ENCODE data around the gene CYLD.

CYLD gene

DNA sequence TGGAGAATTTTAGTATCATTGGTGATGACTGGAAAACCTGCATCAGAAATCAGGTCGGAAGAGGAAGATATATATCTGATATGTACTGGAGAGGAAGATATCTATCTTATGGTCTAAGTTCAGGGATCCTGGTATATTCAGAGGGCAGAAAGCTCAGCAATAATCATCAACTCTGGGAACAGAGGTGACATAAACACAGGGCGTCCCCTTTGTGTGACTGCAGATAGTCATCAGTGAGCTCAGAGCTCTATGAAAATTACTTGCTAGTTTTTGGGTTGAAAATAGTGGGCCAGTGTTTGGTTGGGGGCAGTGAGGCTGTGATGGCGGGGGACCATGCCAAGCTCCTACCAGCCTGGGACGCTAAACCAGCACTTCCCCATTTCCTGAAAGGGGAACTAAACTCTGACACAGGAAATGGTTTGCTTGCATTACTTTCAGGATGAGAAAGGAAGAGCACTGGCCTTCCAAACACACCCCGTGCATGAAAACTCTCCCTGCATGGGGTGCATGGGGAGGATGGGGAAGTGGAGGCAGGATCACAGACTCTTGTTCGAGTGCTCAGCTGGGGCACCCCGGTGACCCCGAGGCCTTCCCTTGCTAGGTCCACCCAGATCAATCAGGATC is 32.7 kb upstream of the CYLD start:
- ChIA-PET POLR2A (no interaction called here), CTCF (interaction anchor here (0.7 kb wide), 1 partner anchor 1732 kb away, joined by 3 read pairs; no protein-coding TSS in a partner anchor)
- TF ChIP-seq ELF4 (IDR thresholded peaks at IDR 0.05) (no peak), ARNT (IDR thresholded peaks at IDR 0.05) (no peak), LEF1 (IDR thresholded peaks at IDR 0.05; ENCODE audit: borderline replicate concordance) (no peak), L3MBTL2 (conservative IDR thresholded peaks at IDR 0.05) (no peak)
- TF ChIP-seq, protein P1, sequence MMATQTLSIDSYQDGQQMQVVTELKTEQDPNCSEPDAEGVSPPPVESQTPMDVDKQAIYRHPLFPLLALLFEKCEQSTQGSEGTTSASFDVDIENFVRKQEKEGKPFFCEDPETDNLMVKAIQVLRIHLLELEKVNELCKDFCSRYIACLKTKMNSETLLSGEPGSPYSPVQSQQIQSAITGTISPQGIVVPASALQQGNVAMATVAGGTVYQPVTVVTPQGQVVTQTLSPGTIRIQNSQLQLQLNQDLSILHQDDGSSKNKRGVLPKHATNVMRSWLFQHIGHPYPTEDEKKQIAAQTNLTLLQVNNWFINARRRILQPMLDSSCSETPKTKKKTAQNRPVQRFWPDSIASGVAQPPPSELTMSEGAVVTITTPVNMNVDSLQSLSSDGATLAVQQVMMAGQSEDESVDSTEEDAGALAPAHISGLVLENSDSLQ (IDR thresholded peaks at IDR 0.05) = no peak
- DNase-seq (ENCODE audit: extremely low spot score) = no peak

DNA sequence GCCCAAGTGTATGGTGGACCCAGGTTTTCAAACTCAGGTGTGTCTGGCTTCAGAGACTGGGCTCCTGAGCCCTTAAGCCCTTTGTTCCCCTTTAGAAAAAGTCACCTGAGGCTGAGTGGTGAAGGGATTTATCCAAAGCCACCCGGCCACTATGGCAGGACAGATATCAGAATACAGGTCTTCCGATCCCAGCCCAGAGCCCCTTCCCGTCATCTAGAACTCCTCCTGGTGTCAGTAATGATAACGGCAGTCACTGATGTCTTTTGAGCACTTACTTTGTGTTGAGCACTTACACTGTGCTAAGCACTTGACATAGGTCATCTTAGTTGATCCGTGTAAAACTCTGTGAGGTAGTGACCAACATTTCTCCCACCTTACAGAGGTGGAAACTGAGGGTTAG is 31.9 kb upstream of the CYLD start:
- DNase-seq (ENCODE audit: extremely low spot score) = no peak
- CTCF ChIA-PET = no interaction called here
- POLR2A ChIA-PET = no interaction called here
- TF ChIP-seq SP1 (IDR thresholded peaks at IDR 0.05) (no peak), FOXK2 (IDR thresholded peaks at IDR 0.05) (no peak), ZNF384 (IDR thresholded peaks at IDR 0.05) (no peak), ARNT (IDR thresholded peaks at IDR 0.05) (no peak), LEF1 (IDR thresholded peaks at IDR 0.05; ENCODE audit: borderline replicate concordance) (no peak), ELF4 (IDR thresholded peaks at IDR 0.05) (no peak), FOXA1 (IDR thresholded peaks at IDR 0.05) (no peak), NFRKB (IDR thresholded peaks at IDR 0.05) (no peak)
- TF ChIP-seq, protein P1 (IDR thresholded peaks at IDR 0.05) = no peak

DNA sequence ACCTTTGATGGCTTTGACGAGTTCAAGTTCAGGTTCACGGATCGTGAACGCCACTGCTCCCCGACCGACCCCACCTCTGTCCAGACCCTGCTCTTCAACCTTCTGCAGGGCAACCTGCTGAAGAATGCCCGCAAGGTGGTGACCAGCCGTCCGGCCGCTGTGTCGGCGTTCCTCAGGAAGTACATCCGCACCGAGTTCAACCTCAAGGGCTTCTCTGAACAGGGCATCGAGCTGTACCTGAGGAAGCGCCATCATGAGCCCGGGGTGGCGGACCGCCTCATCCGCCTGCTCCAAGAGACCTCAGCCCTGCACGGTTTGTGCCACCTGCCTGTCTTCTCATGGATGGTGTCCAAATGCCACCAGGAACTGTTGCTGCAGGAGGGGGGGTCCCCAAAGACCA is 30.8 kb upstream of the CYLD start:
- TF ChIP-seq NFRKB (IDR thresholded peaks at IDR 0.05) (no peak), FOXM1 (IDR thresholded peaks at IDR 0.05; ENCODE audit: borderline replicate concordance) (no peak), FOXA1 (IDR thresholded peaks at IDR 0.05) (no peak), SUZ12 (IDR thresholded peaks at IDR 0.05) (no peak), SP1 (IDR thresholded peaks at IDR 0.05) (no peak), HDGF (IDR thresholded peaks at IDR 0.05; ENCODE audit: borderline replicate concordance) (no peak), BHLHE40 (IDR thresholded peaks at IDR 0.05; ENCODE audit: borderline replicate concordance) (no peak), L3MBTL2 (conservative IDR thresholded peaks at IDR 0.05) (no peak), LEF1 (IDR thresholded peaks at IDR 0.05; ENCODE audit: borderline replicate concordance) (no peak), ELF4 (IDR thresholded peaks at IDR 0.05) (no peak), FOXK2 (IDR thresholded peaks at IDR 0.05) (no peak), CTBP1 (IDR thresholded peaks at IDR 0.05; ENCODE audit: borderline replicate concordance) (no peak), ARNT (IDR thresholded peaks at IDR 0.05) (no peak)
- TF ChIP-seq, protein P1 (IDR thresholded peaks at IDR 0.05) = no peak
- CTCF ChIA-PET = no interaction called here
- POLR2A ChIA-PET = no interaction called here
- DNase-seq (ENCODE audit: extremely low spot score) = no peak

DNA sequence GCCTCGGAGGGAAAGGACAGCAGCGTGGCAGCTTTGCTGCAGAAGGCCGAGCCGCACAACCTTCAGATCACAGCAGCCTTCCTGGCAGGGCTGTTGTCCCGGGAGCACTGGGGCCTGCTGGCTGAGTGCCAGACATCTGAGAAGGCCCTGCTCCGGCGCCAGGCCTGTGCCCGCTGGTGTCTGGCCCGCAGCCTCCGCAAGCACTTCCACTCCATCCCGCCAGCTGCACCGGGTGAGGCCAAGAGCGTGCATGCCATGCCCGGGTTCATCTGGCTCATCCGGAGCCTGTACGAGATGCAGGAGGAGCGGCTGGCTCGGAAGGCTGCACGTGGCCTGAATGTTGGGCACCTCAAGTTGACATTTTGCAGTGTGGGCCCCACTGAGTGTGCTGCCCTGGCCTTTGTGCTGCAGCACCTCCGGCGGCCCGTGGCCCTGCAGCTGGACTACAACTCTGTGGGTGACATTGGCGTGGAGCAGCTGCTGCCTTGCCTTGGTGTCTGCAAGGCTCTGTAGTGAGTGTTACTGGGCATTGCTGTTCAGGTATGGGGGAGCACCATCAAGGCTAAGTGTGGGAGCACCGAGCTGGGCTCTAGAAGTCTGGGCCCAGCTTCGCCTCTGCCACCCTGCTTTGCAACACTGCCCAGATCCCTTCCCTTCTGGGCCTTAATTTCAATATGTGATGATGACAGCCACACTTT is 29.9 kb upstream of the CYLD start:
- DNase-seq (ENCODE audit: extremely low spot score) = no peak
- ChIA-PET CTCF (no interaction called here), POLR2A (no interaction called here)
- no peak for TF ChIP-seq BHLHE40 (IDR thresholded peaks at IDR 0.05; ENCODE audit: borderline replicate concordance)

DNA sequence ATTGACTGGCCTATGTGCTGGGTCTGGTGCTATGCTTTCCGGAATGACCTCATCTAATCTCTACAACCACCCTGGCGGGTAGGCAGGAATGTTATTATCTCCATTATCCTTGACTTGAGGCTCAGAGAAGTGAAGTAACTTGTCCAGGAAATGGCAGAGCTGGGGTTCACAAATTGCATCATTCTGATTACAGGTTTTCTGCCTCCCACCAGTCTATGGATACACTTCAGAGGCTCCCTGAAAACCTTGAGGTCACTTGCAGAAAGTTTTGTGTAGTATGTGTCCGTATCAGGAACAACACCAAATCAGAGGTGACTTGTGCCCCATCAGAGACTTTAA is 29.4 kb upstream of the CYLD start:
- POLR2A ChIA-PET = no interaction called here
- TF ChIP-seq BHLHE40 (IDR thresholded peaks at IDR 0.05; ENCODE audit: borderline replicate concordance) = no peak
- no peak for TF ChIP-seq CTBP1 (IDR thresholded peaks at IDR 0.05; ENCODE audit: borderline replicate concordance)
- CTCF ChIA-PET = no interaction called here
- no peak for DNase-seq (ENCODE audit: extremely low spot score)

DNA sequence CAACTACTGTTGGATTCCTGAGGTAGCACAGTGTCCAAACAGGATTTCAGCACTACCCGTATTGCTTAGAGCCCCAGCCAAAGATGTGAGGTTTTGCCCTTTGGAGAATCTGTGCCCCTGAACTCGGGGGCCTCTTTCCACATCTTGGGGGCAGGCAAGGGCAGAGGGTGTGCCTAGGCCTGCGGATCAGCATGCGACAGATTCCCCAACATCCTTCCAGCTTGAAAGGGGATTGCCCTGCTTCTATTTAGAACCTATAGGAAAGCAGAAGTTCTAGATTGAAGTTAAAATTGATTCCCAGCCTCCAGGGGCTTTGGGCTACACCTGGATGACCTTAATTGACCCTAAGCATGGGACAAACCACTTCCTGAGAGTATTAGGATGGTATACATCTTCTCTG is 28.9 kb upstream of the CYLD start:
- TF ChIP-seq L3MBTL2 (conservative IDR thresholded peaks at IDR 0.05) (no peak), CTBP1 (IDR thresholded peaks at IDR 0.05; ENCODE audit: borderline replicate concordance) (no peak), ZNF384 (IDR thresholded peaks at IDR 0.05) (no peak), FOXK2 (IDR thresholded peaks at IDR 0.05) (no peak), FOXA1 (IDR thresholded peaks at IDR 0.05) (no peak), ARNT (IDR thresholded peaks at IDR 0.05) (no peak), NFRKB (IDR thresholded peaks at IDR 0.05) (no peak), TARDBP (IDR thresholded peaks at IDR 0.05) (no peak), SUZ12 (IDR thresholded peaks at IDR 0.05) (no peak), HDGF (IDR thresholded peaks at IDR 0.05; ENCODE audit: borderline replicate concordance) (no peak), BHLHE40 (IDR thresholded peaks at IDR 0.05; ENCODE audit: borderline replicate concordance) (no peak), LEF1 (IDR thresholded peaks at IDR 0.05; ENCODE audit: borderline replicate concordance) (no peak), SP1 (IDR thresholded peaks at IDR 0.05) (no peak), ELF4 (IDR thresholded peaks at IDR 0.05) (no peak), FOXM1 (IDR thresholded peaks at IDR 0.05; ENCODE audit: borderline replicate concordance) (no peak)
- TF ChIP-seq, protein P1 (IDR thresholded peaks at IDR 0.05) = no peak
- CTCF ChIA-PET = no interaction called here
- POLR2A ChIA-PET = no interaction called here
- no peak for DNase-seq (ENCODE audit: extremely low spot score)
